ENCODE results near the gene SLFN11.

Gene SLFN11

GRCh38 chr17:35361027-35361426 lies 12.4 kb downstream of the SLFN11 start:
- DNase-seq (ENCODE audit: low spot score) = no peak
- TF ChIP-seq, protein P1, sequence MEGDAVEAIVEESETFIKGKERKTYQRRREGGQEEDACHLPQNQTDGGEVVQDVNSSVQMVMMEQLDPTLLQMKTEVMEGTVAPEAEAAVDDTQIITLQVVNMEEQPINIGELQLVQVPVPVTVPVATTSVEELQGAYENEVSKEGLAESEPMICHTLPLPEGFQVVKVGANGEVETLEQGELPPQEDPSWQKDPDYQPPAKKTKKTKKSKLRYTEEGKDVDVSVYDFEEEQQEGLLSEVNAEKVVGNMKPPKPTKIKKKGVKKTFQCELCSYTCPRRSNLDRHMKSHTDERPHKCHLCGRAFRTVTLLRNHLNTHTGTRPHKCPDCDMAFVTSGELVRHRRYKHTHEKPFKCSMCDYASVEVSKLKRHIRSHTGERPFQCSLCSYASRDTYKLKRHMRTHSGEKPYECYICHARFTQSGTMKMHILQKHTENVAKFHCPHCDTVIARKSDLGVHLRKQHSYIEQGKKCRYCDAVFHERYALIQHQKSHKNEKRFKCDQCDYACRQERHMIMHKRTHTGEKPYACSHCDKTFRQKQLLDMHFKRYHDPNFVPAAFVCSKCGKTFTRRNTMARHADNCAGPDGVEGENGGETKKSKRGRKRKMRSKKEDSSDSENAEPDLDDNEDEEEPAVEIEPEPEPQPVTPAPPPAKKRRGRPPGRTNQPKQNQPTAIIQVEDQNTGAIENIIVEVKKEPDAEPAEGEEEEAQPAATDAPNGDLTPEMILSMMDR (conservative IDR thresholded peaks at IDR 0.05; ENCODE audit: low read depth) = no peak
- POLR2A ChIA-PET (ENCODE audit: low non-redundant PET) = no interaction called here
- CTCF ChIA-PET = no interaction called here
- no peak overlapping the region for H3K27ac ChIP-seq

- TF ChIP-seq, protein P1 (conservative IDR thresholded peaks at IDR 0.05; ENCODE audit: low read depth) = no peak
- CTCF ChIA-PET = interaction anchor here (0.7 kb wide), 2 partner anchors 131 to 1449 kb away, joined by 4 read pairs; no protein-coding TSS in a partner anchor
- POLR2A ChIA-PET (ENCODE audit: low non-redundant PET) = no interaction called here
- no peak overlapping the region for H3K27ac ChIP-seq
- DNase-seq (ENCODE audit: low spot score) = no peak
Observed at GRCh38 chr17:35359398-35359797, 14.0 kb downstream of the SLFN11 start.

GRCh38 chr17:35352284-35352683 lies 21.1 kb downstream of the SLFN11 start:
- ChIA-PET CTCF (interaction anchor here (0.7 kb wide), 1 partner anchor 54 kb away, joined by 3 read pairs; no protein-coding TSS in a partner anchor), POLR2A (ENCODE audit: low non-redundant PET) (no interaction called here)
- DNase-seq (ENCODE audit: low spot score) = no peak
- H3K27ac ChIP-seq = no peak overlapping the region
- TF ChIP-seq, protein P1 (conservative IDR thresholded peaks at IDR 0.05; ENCODE audit: low read depth) = no peak

DNA sequence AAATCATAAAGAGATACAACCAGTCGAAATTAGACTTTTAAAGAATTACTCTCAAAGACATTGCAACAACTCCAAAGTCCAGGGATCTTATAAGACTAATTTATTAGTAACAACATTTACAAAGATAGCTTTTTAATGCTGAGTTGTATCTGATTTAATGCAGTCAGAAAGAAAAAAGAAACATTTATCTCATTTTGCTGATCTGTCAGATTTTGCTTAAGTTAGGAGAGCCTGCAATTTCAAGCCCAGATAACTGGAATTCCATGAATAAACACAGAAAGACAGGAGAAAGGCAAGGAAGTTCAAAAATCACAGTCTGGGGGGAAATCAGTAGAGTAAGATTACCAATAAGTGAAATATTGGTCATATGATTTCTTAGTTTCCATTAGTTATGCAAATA lies 22.9 kb downstream of the SLFN11 start:
- ChIA-PET POLR2A (ENCODE audit: low non-redundant PET) (no interaction called here), CTCF (interaction anchor here (0.7 kb wide), 1 partner anchor 10 kb away, joined by 3 read pairs; no protein-coding TSS in a partner anchor)
- H3K27ac ChIP-seq = no peak overlapping the region
- no peak for DNase-seq (ENCODE audit: low spot score)
- TF ChIP-seq, protein P1 (conservative IDR thresholded peaks at IDR 0.05; ENCODE audit: low read depth) = no peak

GRCh38 chr17:35345926-35346771 lies 27.3 kb downstream of the SLFN11 start:
- ChIA-PET CTCF (interaction anchor here (0.7 kb wide), 1 partner anchor 84 kb away, joined by 3 read pairs; no protein-coding TSS in a partner anchor), POLR2A (ENCODE audit: low non-redundant PET) (no interaction called here)
- no peak for DNase-seq (ENCODE audit: low spot score)
- no peak overlapping the region for H3K27ac ChIP-seq
- TF ChIP-seq, protein P1 (conservative IDR thresholded peaks at IDR 0.05; ENCODE audit: low read depth) = no peak

DNA sequence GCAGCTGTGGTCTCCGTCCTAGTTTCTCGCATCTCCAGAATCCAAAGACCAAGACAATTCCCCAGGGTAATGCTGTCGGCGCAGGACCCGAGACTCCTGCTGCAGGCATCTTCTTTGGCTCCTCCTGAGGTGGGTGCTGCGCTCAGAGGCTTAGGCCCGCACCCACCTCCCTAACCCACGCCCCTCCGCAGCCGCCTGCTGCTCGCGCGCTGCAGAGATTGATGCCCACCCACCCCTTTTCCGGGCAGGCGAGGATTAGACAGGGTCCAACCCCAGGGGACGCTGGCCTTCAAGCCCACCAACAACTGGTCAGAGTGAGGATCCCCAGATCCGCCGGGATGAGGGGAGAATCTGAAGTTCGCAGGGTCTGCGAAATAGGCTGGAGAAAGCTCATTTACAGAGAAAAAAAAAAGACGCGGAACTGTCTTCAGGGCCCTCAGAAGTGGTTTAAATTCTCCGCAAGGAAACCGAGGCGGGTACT lies 27.9 kb downstream of the SLFN11 start:
- ChIA-PET CTCF (no interaction called here), POLR2A (ENCODE audit: low non-redundant PET) (no interaction called here)
- TF ChIP-seq, protein P1 (conservative IDR thresholded peaks at IDR 0.05; ENCODE audit: low read depth) = no peak

More for the DNA sequence above, 27.9 kb downstream of the SLFN11 start:
- H3K27ac ChIP-seq = no peak overlapping the region
- DNase-seq (ENCODE audit: low spot score) = no peak

Measured in RWPE1 (cell line).